MM.1S (cell line): ENCODE data around the gene CYP26C1.

Experiments
- DNase-seq: peaks from one replicate; pipeline ENCODE4 v3.0.0-alpha.2; 2015
- H2AFZ ChIP-seq: fragments of 300-600 bp; sonication (generic); 2 replicates; pipeline ENCODE4 v1.6.0; 2016; ENCODE audit warnings: antibody characterized with exemption, low read length
- H3F3A ChIP-seq: fragments of 300-600 bp; sonication (generic); 2 replicates; pipeline ENCODE4 v1.6.1; 2016; ENCODE audit warnings: mild to moderate bottlenecking, antibody characterized with exemption, low read length, moderate library complexity, mixed read lengths; ENCODE audit not compliant: insufficient read depth
- H3K27ac ChIP-seq: fragments of 300-600 bp; sonication (generic); 2 replicates; pipeline ENCODE4 v1.5.1; 2016; ENCODE audit warnings: mild to moderate bottlenecking, low read length
- H3K27me3 ChIP-seq: fragments of 300-600 bp; sonication (generic); replicated peaks from 2 replicates; pipeline ENCODE4 v1.6.0; 2016; ENCODE audit warnings: low read length; ENCODE audit not compliant: insufficient read depth
- H3K36me3 ChIP-seq: fragments of 300-600 bp; sonication (generic); replicated peaks from 2 replicates; pipeline ENCODE4 v1.6.1; 2016; ENCODE audit warnings: mild to moderate bottlenecking, low read length, mixed read lengths; ENCODE audit not compliant: insufficient read depth
- H3K4me1 ChIP-seq: fragments of 300-600 bp; sonication (generic); 2 replicates; pipeline ENCODE4 v1.6.1; 2016; ENCODE audit warnings: low read length, mixed read lengths
- H3K4me2 ChIP-seq: fragments of 300-600 bp; sonication (generic); 2 replicates; pipeline ENCODE4 v1.6.0; 2016; ENCODE audit warnings: low read depth, low read length
- H3K4me3 ChIP-seq: fragments of 300-600 bp; sonication (generic); 2 replicates; pipeline ENCODE4 v1.5.1; 2016; ENCODE audit warnings: low read length, mixed read lengths
- H3K79me2 ChIP-seq: fragments of 300-600 bp; sonication (generic); 2 replicates; pipeline ENCODE4 v1.6.1; 2016; ENCODE audit warnings: mixed run types, low read length, mixed read lengths
- H3K9ac ChIP-seq: fragments of 300-600 bp; sonication (generic); 2 replicates; pipeline ENCODE4 v1.6.1; 2016; ENCODE audit warnings: low read length, mixed read lengths
- H3K9me2 ChIP-seq: fragments of 300-600 bp; sonication (generic); replicated peaks from 2 replicates; pipeline ENCODE4 v1.6.1; 2016; ENCODE audit warnings: mild to moderate bottlenecking, low read length, mixed read lengths; ENCODE audit not compliant: insufficient read depth
- H3K9me3 ChIP-seq: fragments of 300-600 bp; sonication (generic); replicated peaks from 2 replicates; pipeline ENCODE4 v1.6.1; 2016; ENCODE audit warnings: mild to moderate bottlenecking, low read length, mixed read lengths; ENCODE audit not compliant: insufficient read depth
- H4K20me1 ChIP-seq: fragments of 300-600 bp; sonication (generic); 2 replicates; pipeline ENCODE4 v1.6.1; 2016; ENCODE audit warnings: mild to moderate bottlenecking, low read length, moderate library complexity, mixed read lengths; ENCODE audit not compliant: insufficient read depth
- EZH2 ChIP-seq: fragments of 300-600 bp; sonication (generic); optimal IDR thresholded peaks from 2 replicates; pipeline ENCODE3; 2017; ENCODE audit warnings: low read depth, mild to moderate bottlenecking, antibody characterized with exemption, low read length, mixed read lengths
- EZH2phosphoT487 ChIP-seq: fragments of 300-600 bp; sonication (generic); IDR thresholded peaks from 2 replicates; pipeline ENCODE4 v1.6.1; 2018; ENCODE audit warnings: antibody characterized with exemption, low read length
- TF ChIP-seq, protein P1 (sequence below): fragments of 300-600 bp; sonication (generic); IDR thresholded peaks from 2 replicates; pipeline ENCODE4 v1.5.1; 2016; ENCODE audit warnings: antibody characterized with exemption, low read length, mixed read lengths

Gene CYP26C1

DNA sequence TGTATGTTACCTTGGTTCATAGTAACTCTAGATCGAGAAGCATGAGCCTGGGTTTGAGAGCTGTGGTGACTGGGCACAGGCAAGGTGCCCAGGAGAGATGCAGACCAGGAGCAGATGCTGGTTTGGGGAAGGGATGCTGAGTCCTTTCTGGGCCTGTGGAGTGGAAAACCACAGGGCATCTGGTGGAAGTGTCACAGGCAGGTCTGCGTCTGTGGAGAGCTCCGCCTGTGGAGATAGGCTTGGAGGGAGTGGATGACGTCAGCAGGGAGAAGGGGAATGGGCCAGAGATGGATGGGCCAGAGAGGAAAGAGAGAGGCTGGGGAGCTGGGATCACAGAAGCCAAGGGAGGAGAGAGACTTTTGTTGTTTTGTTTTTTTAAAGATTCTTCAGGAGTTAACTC lies 27.9 kb downstream of the CYP26C1 start:
- H3K4me3 ChIP-seq, result no peak overlapping the region
- H2AFZ ChIP-seq, result no peak overlapping the region
- no peak overlapping the region for H3K9ac ChIP-seq
- H3K79me2 ChIP-seq, result no peaks in the 10 kb centered on the region
- peaks cover 5% of the 10 kb centered on the region for H3K4me1 ChIP-seq
- no peaks in the 10 kb centered on the region for H3K9me2 ChIP-seq
- no peaks in the 10 kb centered on the region for H3K9me3 ChIP-seq
- H3K36me3 ChIP-seq, result no peaks in the 10 kb centered on the region
- no peak overlapping the region for H3K27ac ChIP-seq
- H3K27me3 ChIP-seq, result peaks cover 26% of the 10 kb centered on the region; the same call in 1 of the 2 replicates
- H4K20me1 ChIP-seq, result no peaks in the 10 kb centered on the region
- DNase-seq, result no peak
- H3F3A ChIP-seq, result no peaks in the 10 kb centered on the region
- H3K4me2 ChIP-seq, result no peak overlapping the region
- no peak for TF ChIP-seq EZH2phosphoT487
- TF ChIP-seq EZH2, result no peak
- TF ChIP-seq, protein P1, sequence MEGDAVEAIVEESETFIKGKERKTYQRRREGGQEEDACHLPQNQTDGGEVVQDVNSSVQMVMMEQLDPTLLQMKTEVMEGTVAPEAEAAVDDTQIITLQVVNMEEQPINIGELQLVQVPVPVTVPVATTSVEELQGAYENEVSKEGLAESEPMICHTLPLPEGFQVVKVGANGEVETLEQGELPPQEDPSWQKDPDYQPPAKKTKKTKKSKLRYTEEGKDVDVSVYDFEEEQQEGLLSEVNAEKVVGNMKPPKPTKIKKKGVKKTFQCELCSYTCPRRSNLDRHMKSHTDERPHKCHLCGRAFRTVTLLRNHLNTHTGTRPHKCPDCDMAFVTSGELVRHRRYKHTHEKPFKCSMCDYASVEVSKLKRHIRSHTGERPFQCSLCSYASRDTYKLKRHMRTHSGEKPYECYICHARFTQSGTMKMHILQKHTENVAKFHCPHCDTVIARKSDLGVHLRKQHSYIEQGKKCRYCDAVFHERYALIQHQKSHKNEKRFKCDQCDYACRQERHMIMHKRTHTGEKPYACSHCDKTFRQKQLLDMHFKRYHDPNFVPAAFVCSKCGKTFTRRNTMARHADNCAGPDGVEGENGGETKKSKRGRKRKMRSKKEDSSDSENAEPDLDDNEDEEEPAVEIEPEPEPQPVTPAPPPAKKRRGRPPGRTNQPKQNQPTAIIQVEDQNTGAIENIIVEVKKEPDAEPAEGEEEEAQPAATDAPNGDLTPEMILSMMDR, result no peak

GRCh38 chr10:93090619-93091018 lies 30.0 kb downstream of the CYP26C1 start:
- Histone ChIP-seq H3K36me3 (no peaks in the 10 kb centered on the region), H3K4me2 (no peak overlapping the region), H3K9me3 (no peaks in the 10 kb centered on the region), H3F3A (no peaks in the 10 kb centered on the region), H3K4me1 (peaks cover 5% of the 10 kb centered on the region), H3K27ac (no peak overlapping the region), H3K27me3 (peaks cover 22% of the 10 kb centered on the region; the same call in 1 of the 2 replicates), H3K79me2 (no peaks in the 10 kb centered on the region), H3K4me3 (no peak overlapping the region), H2AFZ (no peak overlapping the region), H3K9me2 (no peaks in the 10 kb centered on the region), H4K20me1 (no peaks in the 10 kb centered on the region), H3K9ac (no peak overlapping the region)
- DNase-seq, result no peak
- TF ChIP-seq EZH2phosphoT487 (no peak), EZH2 (no peak)
- TF ChIP-seq, protein P1, result no peak

DNA sequence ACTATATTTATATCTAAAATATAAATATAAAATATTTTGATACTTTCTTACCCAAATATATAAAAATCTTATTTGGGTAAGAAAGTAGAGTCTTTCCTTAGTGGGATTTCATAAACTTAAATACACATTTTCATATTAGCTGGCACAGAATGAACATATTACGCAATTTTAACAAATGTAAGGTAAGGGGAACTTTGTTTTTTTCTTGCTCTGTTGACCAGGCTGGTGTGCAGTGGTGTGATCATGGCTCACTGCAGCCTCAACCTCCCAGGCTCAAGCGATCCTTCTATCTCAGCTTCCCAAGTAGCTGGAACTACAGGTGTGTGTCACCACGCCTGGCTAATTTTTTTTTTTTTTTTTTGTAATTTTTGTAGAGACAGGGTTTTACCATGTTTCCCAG lies 31.4 kb downstream of the CYP26C1 start:
- no peak overlapping the region for H3K4me3 ChIP-seq
- H3K9ac ChIP-seq, result no peak overlapping the region
- no peaks in the 10 kb centered on the region for H3K79me2 ChIP-seq
- H2AFZ ChIP-seq, result no peak overlapping the region
- no peak for TF ChIP-seq EZH2phosphoT487
- TF ChIP-seq, protein P1, result no peak
- no peak for TF ChIP-seq EZH2
- H3K9me2 ChIP-seq, result no peaks in the 10 kb centered on the region
- no peaks in the 10 kb centered on the region for H3K4me1 ChIP-seq
- no peaks in the 10 kb centered on the region for H3K9me3 ChIP-seq
- H3F3A ChIP-seq, result no peaks in the 10 kb centered on the region
- no peaks in the 10 kb centered on the region for H4K20me1 ChIP-seq
- no peak overlapping the region for H3K27ac ChIP-seq
- peaks cover 16% of the 10 kb centered on the region; the same call in 1 of the 2 replicates for H3K27me3 ChIP-seq
- no peak for DNase-seq
- no peak overlapping the region for H3K4me2 ChIP-seq
- no peaks in the 10 kb centered on the region for H3K36me3 ChIP-seq
